ENCODE results near the gene PTH2R. TPM values are rescaled to one million over a fixed set of nuclear protein-coding genes. Genes with fewer than 3 reads are reported as not detected.

PTH2R gene
- total and polyA plus RNA-seq, 9 of the 15 experiments (the other 6 are each of a cell fraction or from before 2014, with no cell fraction given), result 2.7 to 8.8 (median 4.2) TPM

- TF ChIP-seq CBFA2T2 (conservative IDR thresholded peaks at IDR 0.05) (peak; percentile 84), ZNF318 (IDR thresholded peaks at IDR 0.05; ENCODE audit: borderline replicate concordance in 1 of 2, low read depth in 1 of 2) (no peak), POLR2A (conservative IDR thresholded peaks at IDR 0.05) (no peak), HNRNPL (IDR thresholded peaks at IDR 0.05; ENCODE audit: low read depth, low read length) (no peak), E2F5 (CRISPR knock-in tag; IDR thresholded peaks at IDR 0.05) (no peak), ZNF785 (CRISPR knock-in tag; IDR thresholded peaks at IDR 0.05) (no peak), CHAMP1 (IDR thresholded peaks at IDR 0.05) (no peak), DACH1 (IDR thresholded peaks at IDR 0.05; ENCODE audit: partially characterized antibody) (no peak), HBP1 (CRISPR knock-in tag; IDR thresholded peaks at IDR 0.05) (no peak), ZNF830 (CRISPR knock-in tag; IDR thresholded peaks at IDR 0.05) (no peak), BCL6 (CRISPR knock-in tag; IDR thresholded peaks at IDR 0.05) (no peak), PHTF2 (CRISPR knock-in tag; IDR thresholded peaks at IDR 0.05) (no peak)
Measured at GRCh38 chr2:208370881-208371633, 35.5 kb upstream of the PTH2R start (continued).
